WTC11 (cell line): ENCODE measurements around the gene BTBD8. TPM values are rescaled to one million over a fixed set of nuclear protein-coding genes. Genes with fewer than 3 reads are reported as not detected.

ENCODE experiments used
- ATAC-seq: fragments of 200-7000 bp; cut with Tn5 transposase; 2 replicates; pipeline ENCODE4 v1.10.0; 2021; ENCODE audit warnings: mild to moderate bottlenecking, moderate library complexity
- CTCF ChIA-PET: fragments of 300-600 bp; sonication (Branson Sonifier 250); formaldehyde crosslinking; loops from one replicate; lab custom pipeline; 2021; ENCODE audit warnings: antibody characterized with exemption; lab: Charles Lee
- POLR2A ChIA-PET: fragments of 350-600 bp; sonication (Branson Sonifier 250); formaldehyde crosslinking; loops from one replicate; lab custom pipeline; 2021; ENCODE audit warnings: antibody characterized with exemption; lab: Charles Lee
- DNase-seq: peaks from one replicate; pipeline ENCODE4 v3.0.0; 2021; ENCODE audit warnings: low spot score
- H3K27ac Mint-ChIP-seq: 2 replicates; pipeline ENCODE4 v1.8.0; 2021; ENCODE audit warnings: mixed read lengths
- H3K27me3 Mint-ChIP-seq: 2 replicates; pipeline ENCODE4 v1.8.0; 2021; ENCODE audit warnings: low read depth, mild to moderate bottlenecking, moderate library complexity, mixed read lengths
- H3K36me3 Mint-ChIP-seq: 2 replicates; pipeline ENCODE4 v1.8.0; 2021; ENCODE audit warnings: mixed read lengths
- H3K4me1 Mint-ChIP-seq: 2 replicates; pipeline ENCODE4 v1.8.0; 2022; ENCODE audit warnings: mixed read lengths
- H3K4me3 Mint-ChIP-seq: 2 replicates; pipeline ENCODE4 v1.8.0; 2021; ENCODE audit warnings: mild to moderate bottlenecking, moderate library complexity, mixed read lengths
- H3K9me3 Mint-ChIP-seq: 2 replicates; pipeline ENCODE4 v1.8.0; 2021; ENCODE audit warnings: mixed read lengths
- CBFB ChIP-seq: sonication (generic); formaldehyde crosslinking; IDR thresholded peaks from 2 replicates; pipeline ENCODE4 v1.8.1; 2022; ENCODE audit warnings: mild to moderate bottlenecking, low read depth, missing genetic modification reagents
- FOXK1 ChIP-seq: sonication (generic); formaldehyde crosslinking; IDR thresholded peaks from 2 replicates; pipeline ENCODE4 v1.8.0; 2022; ENCODE audit warnings: mild to moderate bottlenecking, moderate library complexity, missing genetic modification reagents
- FOXP1 ChIP-seq: sonication (generic); formaldehyde crosslinking; IDR thresholded peaks from 2 replicates; pipeline ENCODE4 v1.8.0; 2022; ENCODE audit warnings: missing genetic modification reagents, mild to moderate bottlenecking, moderate library complexity, borderline replicate concordance
- GABPB1 ChIP-seq: sonication (generic); formaldehyde crosslinking; IDR thresholded peaks from 2 replicates; pipeline ENCODE4 v1.8.1; 2023; ENCODE audit warnings: mild to moderate bottlenecking, missing genetic modification reagents
- GRHL2 ChIP-seq: fragments of 250-450 bp; sonication (Bioruptor Pico); IDR thresholded peaks from 2 replicates; pipeline ENCODE4 v1.8.0; 2022; ENCODE audit warnings: mild to moderate bottlenecking, moderate library complexity; ENCODE audit not compliant: insufficient replicate concordance, severe bottlenecking
- NFYB ChIP-seq: sonication (generic); formaldehyde crosslinking; conservative IDR thresholded peaks from 2 replicates; pipeline ENCODE4 v1.8.0; 2022; ENCODE audit warnings: low read depth, missing genetic modification reagents
- NR1H2 ChIP-seq: sonication (generic); formaldehyde crosslinking; IDR thresholded peaks from 2 replicates; pipeline ENCODE4 v1.9.0; 2021; ENCODE audit warnings: mild to moderate bottlenecking, moderate library complexity, missing genetic modification reagents
- OVOL2 ChIP-seq: fragments of 250-450 bp; sonication (Bioruptor Pico); IDR thresholded peaks from 2 replicates; pipeline ENCODE4 v1.9.0; 2021; ENCODE audit warnings: mild to moderate bottlenecking, borderline replicate concordance
- TEAD4 ChIP-seq: sonication (generic); formaldehyde crosslinking; IDR thresholded peaks from 2 replicates; pipeline ENCODE4 v1.8.0; 2022; ENCODE audit warnings: mild to moderate bottlenecking, missing genetic modification reagents
- ZNF138 ChIP-seq: sonication (generic); formaldehyde crosslinking; conservative IDR thresholded peaks from 2 replicates; pipeline ENCODE4 v1.8.1; 2022; ENCODE audit warnings: mild to moderate bottlenecking, moderate library complexity, missing genetic modification reagents
- ZNF423 ChIP-seq: fragments of 250-450 bp; sonication (Bioruptor Pico); IDR thresholded peaks from 2 replicates; pipeline ENCODE4 v2.1.2; 2022; ENCODE audit warnings: mild to moderate bottlenecking, moderate library complexity
- ZNF671 ChIP-seq: fragments of 250-450 bp; sonication (Bioruptor Pico); IDR thresholded peaks from 2 replicates; pipeline ENCODE4 v1.8.0; 2021; ENCODE audit warnings: mild to moderate bottlenecking
- total RNA-seq: library from RNA; stranded (reverse); gene quantifications from 3 replicates; pipeline ENCODE4 v1.2.3, GENCODE V29; 2021
- TF ChIP-seq, protein P1 (sequence below): sonication (generic); formaldehyde crosslinking; IDR thresholded peaks from 2 replicates; pipeline ENCODE4 v1.8.1; 2023; ENCODE audit warnings: mild to moderate bottlenecking, missing genetic modification reagents
- TF ChIP-seq, protein P2 (sequence below): sonication (generic); formaldehyde crosslinking; IDR thresholded peaks from 2 replicates; pipeline ENCODE4 v1.8.1; 2022; ENCODE audit warnings: mild to moderate bottlenecking, moderate library complexity, missing genetic modification reagents
- TF ChIP-seq, protein P3 (sequence below): sonication (generic); formaldehyde crosslinking; IDR thresholded peaks from 2 replicates; pipeline ENCODE4 v1.8.0; 2022; ENCODE audit warnings: mild to moderate bottlenecking, missing genetic modification reagents
- TF ChIP-seq, protein P4 (sequence below): fragments of 250-450 bp; sonication (Bioruptor Pico); IDR thresholded peaks from 2 replicates; pipeline ENCODE4 v2.1.2; 2022; ENCODE audit warnings: mild to moderate bottlenecking, moderate library complexity
- TF ChIP-seq, protein P5 (sequence below): sonication (generic); formaldehyde crosslinking; IDR thresholded peaks from 2 replicates; pipeline ENCODE4 v1.8.0; 2023; ENCODE audit warnings: mild to moderate bottlenecking, missing genetic modification reagents

BTBD8 gene
- total RNA-seq, 1 experiment from 2014 or later = 3.7 TPM

DNA sequence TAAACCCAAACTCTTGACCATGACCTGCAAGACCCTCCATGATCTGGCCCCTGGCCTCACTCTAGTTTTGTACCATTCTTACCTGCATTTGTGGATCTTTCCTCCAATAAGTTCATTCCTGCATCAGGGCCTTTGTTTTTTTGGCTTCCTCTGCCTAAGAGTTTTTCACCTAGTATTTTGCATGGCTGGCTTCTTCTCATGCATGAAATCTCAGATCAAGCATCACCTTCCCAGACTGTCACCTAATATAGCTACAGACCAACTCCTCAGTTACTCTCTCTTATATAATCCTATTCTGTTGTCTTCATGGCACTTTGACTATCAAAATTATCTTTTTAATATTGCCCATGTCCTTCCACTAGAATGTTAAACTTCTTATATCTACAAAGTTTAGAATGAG lies 54.2 kb downstream of the BTBD8 start:
- Mint-ChIP-seq H3K27ac (no peak overlapping the region), H3K27me3 (no peaks in the 10 kb centered on the region), H3K4me1 (no peaks in the 10 kb centered on the region), H3K9me3 (no peaks in the 10 kb centered on the region), H3K4me3 (no peak overlapping the region), H3K36me3 (peaks cover 5% of the 10 kb centered on the region)
- TF ChIP-seq CBFB (CRISPR knock-in tag) = no peak
- no peak for TF ChIP-seq ZNF671 (CRISPR knock-in tag)
- no peak for TF ChIP-seq GABPB1 (CRISPR knock-in tag)
- TF ChIP-seq, protein P1, sequence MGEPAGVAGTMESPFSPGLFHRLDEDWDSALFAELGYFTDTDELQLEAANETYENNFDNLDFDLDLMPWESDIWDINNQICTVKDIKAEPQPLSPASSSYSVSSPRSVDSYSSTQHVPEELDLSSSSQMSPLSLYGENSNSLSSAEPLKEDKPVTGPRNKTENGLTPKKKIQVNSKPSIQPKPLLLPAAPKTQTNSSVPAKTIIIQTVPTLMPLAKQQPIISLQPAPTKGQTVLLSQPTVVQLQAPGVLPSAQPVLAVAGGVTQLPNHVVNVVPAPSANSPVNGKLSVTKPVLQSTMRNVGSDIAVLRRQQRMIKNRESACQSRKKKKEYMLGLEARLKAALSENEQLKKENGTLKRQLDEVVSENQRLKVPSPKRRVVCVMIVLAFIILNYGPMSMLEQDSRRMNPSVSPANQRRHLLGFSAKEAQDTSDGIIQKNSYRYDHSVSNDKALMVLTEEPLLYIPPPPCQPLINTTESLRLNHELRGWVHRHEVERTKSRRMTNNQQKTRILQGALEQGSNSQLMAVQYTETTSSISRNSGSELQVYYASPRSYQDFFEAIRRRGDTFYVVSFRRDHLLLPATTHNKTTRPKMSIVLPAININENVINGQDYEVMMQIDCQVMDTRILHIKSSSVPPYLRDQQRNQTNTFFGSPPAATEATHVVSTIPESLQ = no peak
- TF ChIP-seq OVOL2 (CRISPR knock-in tag) = no peak
- TF ChIP-seq, protein P2, sequence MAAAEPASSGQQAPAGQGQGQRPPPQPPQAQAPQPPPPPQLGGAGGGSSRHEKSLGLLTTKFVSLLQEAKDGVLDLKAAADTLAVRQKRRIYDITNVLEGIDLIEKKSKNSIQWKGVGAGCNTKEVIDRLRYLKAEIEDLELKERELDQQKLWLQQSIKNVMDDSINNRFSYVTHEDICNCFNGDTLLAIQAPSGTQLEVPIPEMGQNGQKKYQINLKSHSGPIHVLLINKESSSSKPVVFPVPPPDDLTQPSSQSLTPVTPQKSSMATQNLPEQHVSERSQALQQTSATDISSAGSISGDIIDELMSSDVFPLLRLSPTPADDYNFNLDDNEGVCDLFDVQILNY (CRISPR knock-in tag) = no peak
- no peak for TF ChIP-seq GRHL2 (CRISPR knock-in tag)
- TF ChIP-seq FOXK1 (CRISPR knock-in tag) = no peak
- no peak for TF ChIP-seq TEAD4 (CRISPR knock-in tag)
- TF ChIP-seq ZNF138 (CRISPR knock-in tag) = no peak
- TF ChIP-seq, protein P3, sequence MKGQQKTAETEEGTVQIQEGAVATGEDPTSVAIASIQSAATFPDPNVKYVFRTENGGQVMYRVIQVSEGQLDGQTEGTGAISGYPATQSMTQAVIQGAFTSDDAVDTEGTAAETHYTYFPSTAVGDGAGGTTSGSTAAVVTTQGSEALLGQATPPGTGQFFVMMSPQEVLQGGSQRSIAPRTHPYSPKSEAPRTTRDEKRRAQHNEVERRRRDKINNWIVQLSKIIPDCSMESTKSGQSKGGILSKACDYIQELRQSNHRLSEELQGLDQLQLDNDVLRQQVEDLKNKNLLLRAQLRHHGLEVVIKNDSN (CRISPR knock-in tag) = no peak
- no peak for TF ChIP-seq ZNF423 (CRISPR knock-in tag)
- TF ChIP-seq, protein P4, sequence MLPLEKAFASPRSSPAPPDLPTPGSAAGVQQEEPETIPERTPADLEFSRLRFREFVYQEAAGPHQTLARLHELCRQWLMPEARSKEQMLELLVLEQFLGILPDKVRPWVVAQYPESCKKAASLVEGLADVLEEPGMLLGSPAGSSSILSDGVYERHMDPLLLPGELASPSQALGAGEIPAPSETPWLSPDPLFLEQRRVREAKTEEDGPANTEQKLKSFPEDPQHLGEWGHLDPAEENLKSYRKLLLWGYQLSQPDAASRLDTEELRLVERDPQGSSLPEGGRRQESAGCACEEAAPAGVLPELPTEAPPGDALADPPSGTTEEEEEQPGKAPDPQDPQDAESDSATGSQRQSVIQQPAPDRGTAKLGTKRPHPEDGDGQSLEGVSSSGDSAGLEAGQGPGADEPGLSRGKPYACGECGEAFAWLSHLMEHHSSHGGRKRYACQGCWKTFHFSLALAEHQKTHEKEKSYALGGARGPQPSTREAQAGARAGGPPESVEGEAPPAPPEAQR (CRISPR knock-in tag) = no peak
- ChIA-PET POLR2A (no interaction called here), CTCF (no interaction called here)
- ATAC-seq (no peak), DNase-seq (no peak)

DNA sequence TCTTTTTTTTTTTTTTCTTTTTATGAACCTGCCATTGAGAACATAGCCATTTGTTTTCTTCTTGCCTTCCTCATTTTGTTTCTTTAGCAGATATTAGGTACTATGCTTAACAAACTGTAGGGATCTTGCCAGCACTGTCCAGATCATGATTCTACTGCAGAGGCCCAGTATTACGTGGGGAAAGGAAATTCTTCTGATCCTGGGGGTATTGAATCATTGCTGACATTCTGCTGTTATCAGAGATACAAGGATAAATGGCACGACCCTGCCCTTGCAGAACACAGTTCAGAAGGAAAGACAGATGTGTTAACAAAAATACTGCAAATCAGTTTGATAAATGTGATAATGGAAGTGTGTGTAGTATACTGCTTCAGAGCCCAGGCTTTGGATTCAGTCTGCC lies 56.2 kb downstream of the BTBD8 start:
- CTCF ChIA-PET = no interaction called here
- DNase-seq = no peak
- H3K4me3 Mint-ChIP-seq = no peak overlapping the region
- no peaks in the 10 kb centered on the region for H3K36me3 Mint-ChIP-seq
- ATAC-seq = no peak
- TF ChIP-seq NFYB = no peak
- TF ChIP-seq NR1H2 (CRISPR knock-in tag) = no peak
- no peak for TF ChIP-seq FOXP1
- TF ChIP-seq, protein P5, sequence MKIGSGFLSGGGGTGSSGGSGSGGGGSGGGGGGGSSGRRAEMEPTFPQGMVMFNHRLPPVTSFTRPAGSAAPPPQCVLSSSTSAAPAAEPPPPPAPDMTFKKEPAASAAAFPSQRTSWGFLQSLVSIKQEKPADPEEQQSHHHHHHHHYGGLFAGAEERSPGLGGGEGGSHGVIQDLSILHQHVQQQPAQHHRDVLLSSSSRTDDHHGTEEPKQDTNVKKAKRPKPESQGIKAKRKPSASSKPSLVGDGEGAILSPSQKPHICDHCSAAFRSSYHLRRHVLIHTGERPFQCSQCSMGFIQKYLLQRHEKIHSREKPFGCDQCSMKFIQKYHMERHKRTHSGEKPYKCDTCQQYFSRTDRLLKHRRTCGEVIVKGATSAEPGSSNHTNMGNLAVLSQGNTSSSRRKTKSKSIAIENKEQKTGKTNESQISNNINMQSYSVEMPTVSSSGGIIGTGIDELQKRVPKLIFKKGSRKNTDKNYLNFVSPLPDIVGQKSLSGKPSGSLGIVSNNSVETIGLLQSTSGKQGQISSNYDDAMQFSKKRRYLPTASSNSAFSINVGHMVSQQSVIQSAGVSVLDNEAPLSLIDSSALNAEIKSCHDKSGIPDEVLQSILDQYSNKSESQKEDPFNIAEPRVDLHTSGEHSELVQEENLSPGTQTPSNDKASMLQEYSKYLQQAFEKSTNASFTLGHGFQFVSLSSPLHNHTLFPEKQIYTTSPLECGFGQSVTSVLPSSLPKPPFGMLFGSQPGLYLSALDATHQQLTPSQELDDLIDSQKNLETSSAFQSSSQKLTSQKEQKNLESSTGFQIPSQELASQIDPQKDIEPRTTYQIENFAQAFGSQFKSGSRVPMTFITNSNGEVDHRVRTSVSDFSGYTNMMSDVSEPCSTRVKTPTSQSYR (CRISPR knock-in tag) = no peak
- no peaks in the 10 kb centered on the region for H3K27me3 Mint-ChIP-seq
- H3K27ac Mint-ChIP-seq = no peak overlapping the region
- H3K9me3 Mint-ChIP-seq = no peaks in the 10 kb centered on the region
- POLR2A ChIA-PET = no interaction called here
- H3K4me1 Mint-ChIP-seq = no peaks in the 10 kb centered on the region
